HG03064 (cell line): ENCODE measurements around the gene AGAP2.

ENCODE experiments used
- ATAC-seq: cut with Tn5 transposase; IDR thresholded peaks from one replicate; pipeline ENCODE4 v1.9.1; 2021; ENCODE audit warnings: low read depth; ENCODE audit not compliant: unreplicated experiment

Gene AGAP2

GRCh38 chr12:57737467-57738460, 778 bp downstream of the AGAP2 start:
- no peak for ATAC-seq

- ATAC-seq, result no peak
Observed at GRCh38 chr12:57736741-57737466, 1.6 kb downstream of the AGAP2 start.

- ATAC-seq, result no peak
Observed at GRCh38 chr12:57735952-57736740, 2.4 kb downstream of the AGAP2 start.

- no peak for ATAC-seq
Observed at GRCh38 chr12:57735198-57735855, 3.2 kb downstream of the AGAP2 start.

GRCh38 chr12:57734591-57734990, 4.0 kb downstream of the AGAP2 start:
- ATAC-seq, result no peak

- ATAC-seq, result no peak
Observed at GRCh38 chr12:57733928-57734327, 4.6 kb downstream of the AGAP2 start.

GRCh38 chr12:57732726-57733593, 5.6 kb downstream of the AGAP2 start:
- no peak for ATAC-seq

- no peak for ATAC-seq
Observed at GRCh38 chr12:57732270-57732669, 6.3 kb downstream of the AGAP2 start.

GRCh38 chr12:57731411-57732080, 7.0 kb downstream of the AGAP2 start:
- no peak for ATAC-seq

GRCh38 chr12:57730336-57731067, 8.0 kb downstream of the AGAP2 start:
- no peak for ATAC-seq

- no peak for ATAC-seq
Observed at GRCh38 chr12:57729321-57729844, 9.2 kb downstream of the AGAP2 start.

- no peak for ATAC-seq
Observed at GRCh38 chr12:57727758-57728395, 10.7 kb downstream of the AGAP2 start.

GRCh38 chr12:57726884-57727757, 11.4 kb downstream of the AGAP2 start:
- no peak for ATAC-seq

- ATAC-seq, result no peak
Observed at GRCh38 chr12:57726151-57726883, 12.2 kb downstream of the AGAP2 start.

GRCh38 chr12:57725851-57726150, 12.7 kb downstream of the AGAP2 start:
- no peak for ATAC-seq
